ENCODE measurements around the gene SCGB2A2.

DNA sequence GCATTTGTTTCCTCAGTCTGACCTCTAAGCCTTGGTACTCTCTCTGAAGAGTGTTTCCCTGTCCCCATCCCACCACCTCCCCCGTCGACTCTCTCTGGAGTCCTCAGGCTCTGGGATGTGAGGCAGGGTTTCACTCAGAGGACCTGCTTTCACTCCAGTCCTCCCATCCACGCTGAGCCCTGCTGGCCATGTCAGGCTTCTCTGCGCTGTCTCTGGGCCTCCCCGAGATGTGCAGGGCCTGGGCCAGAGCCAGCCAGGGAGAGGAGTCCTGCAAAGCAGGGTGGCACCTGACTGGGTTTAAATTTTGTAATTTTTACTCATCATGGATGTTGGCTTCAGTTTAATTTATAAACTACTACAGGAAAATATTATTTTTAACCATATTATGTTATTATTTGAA lies 3.3 kb downstream of the SCGB2A2 start:
- TF ChIP-seq JUND (IDR thresholded peaks at IDR 0.05), result no peak
- TF ChIP-seq, protein P1, sequence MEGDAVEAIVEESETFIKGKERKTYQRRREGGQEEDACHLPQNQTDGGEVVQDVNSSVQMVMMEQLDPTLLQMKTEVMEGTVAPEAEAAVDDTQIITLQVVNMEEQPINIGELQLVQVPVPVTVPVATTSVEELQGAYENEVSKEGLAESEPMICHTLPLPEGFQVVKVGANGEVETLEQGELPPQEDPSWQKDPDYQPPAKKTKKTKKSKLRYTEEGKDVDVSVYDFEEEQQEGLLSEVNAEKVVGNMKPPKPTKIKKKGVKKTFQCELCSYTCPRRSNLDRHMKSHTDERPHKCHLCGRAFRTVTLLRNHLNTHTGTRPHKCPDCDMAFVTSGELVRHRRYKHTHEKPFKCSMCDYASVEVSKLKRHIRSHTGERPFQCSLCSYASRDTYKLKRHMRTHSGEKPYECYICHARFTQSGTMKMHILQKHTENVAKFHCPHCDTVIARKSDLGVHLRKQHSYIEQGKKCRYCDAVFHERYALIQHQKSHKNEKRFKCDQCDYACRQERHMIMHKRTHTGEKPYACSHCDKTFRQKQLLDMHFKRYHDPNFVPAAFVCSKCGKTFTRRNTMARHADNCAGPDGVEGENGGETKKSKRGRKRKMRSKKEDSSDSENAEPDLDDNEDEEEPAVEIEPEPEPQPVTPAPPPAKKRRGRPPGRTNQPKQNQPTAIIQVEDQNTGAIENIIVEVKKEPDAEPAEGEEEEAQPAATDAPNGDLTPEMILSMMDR (IDR thresholded peaks at IDR 0.05), result no peak
- no peak for TF ChIP-seq EZH2phosphoT487 (IDR thresholded peaks at IDR 0.05; ENCODE audit: borderline replicate concordance, low read depth)
- no peak for TF ChIP-seq POLR2AphosphoS5 (IDR thresholded peaks at IDR 0.05; ENCODE audit: low read depth, low read length)
- TF ChIP-seq RCOR1 (IDR thresholded peaks at IDR 0.05; ENCODE audit: low read length), result no peak
- TF ChIP-seq YY1 (IDR thresholded peaks at IDR 0.05; ENCODE audit: low read depth), result no peak
- TF ChIP-seq EP300 (IDR thresholded peaks at IDR 0.05; ENCODE audit: borderline replicate concordance in 1 of 2, low read depth in 1 of 2, low read length in 1 of 2), result no peak
